Osteocyte (in vitro differentiated cells): ENCODE results near the gene RAB40A. TPM values are rescaled to one million over a fixed set of nuclear protein-coding genes. Genes with fewer than 3 reads are reported as not detected.
A peak's percentile ranks its signal among the peaks of the same experiment; 100 is the strongest.

ENCODE experiments used
- DNase-seq: peaks from one replicate; pipeline ENCODE4 v3.0.0; 2021; ENCODE audit warnings: mixed read lengths; ENCODE audit not compliant: unreplicated experiment; ENCODE audit errors: extremely low spot score
- H3K27ac Mint-ChIP-seq: one replicate; pipeline ENCODE4 v1.8.0; 2021; ENCODE audit warnings: mild to moderate bottlenecking, mixed read lengths; ENCODE audit not compliant: unreplicated experiment
- H3K27me3 Mint-ChIP-seq: one replicate; pipeline ENCODE4 v1.8.0; 2021; ENCODE audit warnings: mixed read lengths; ENCODE audit not compliant: unreplicated experiment
- H3K36me3 Mint-ChIP-seq: one replicate; pipeline ENCODE4 v1.8.0; 2021; ENCODE audit warnings: mixed read lengths; ENCODE audit not compliant: unreplicated experiment
- H3K4me1 Mint-ChIP-seq: one replicate; pipeline ENCODE4 v1.8.0; 2021; ENCODE audit warnings: mixed read lengths; ENCODE audit not compliant: unreplicated experiment
- H3K4me3 Mint-ChIP-seq: one replicate; pipeline ENCODE4 v1.8.0; 2021; ENCODE audit warnings: mild to moderate bottlenecking, moderate library complexity, mixed read lengths; ENCODE audit not compliant: unreplicated experiment
- H3K9me3 Mint-ChIP-seq: one replicate; pipeline ENCODE4 v1.8.0; 2021; ENCODE audit warnings: mixed read lengths; ENCODE audit not compliant: unreplicated experiment
- total RNA-seq: library from RNA; stranded (reverse); gene quantifications from 2 replicates; pipeline ENCODE4 v1.2.1, GENCODE V29; 2021
- TF ChIP-seq, protein P1 (sequence below): fragments of 200-600 bp; sonication (generic); IDR thresholded peaks from 2 replicates; pipeline ENCODE4 v1.5.0; 2021; ENCODE audit warnings: antibody characterized with exemption, mild to moderate bottlenecking, moderate library complexity

The RAB40A gene
- total RNA-seq, 1 donor from 2014 or later = 0.24 TPM

DNA sequence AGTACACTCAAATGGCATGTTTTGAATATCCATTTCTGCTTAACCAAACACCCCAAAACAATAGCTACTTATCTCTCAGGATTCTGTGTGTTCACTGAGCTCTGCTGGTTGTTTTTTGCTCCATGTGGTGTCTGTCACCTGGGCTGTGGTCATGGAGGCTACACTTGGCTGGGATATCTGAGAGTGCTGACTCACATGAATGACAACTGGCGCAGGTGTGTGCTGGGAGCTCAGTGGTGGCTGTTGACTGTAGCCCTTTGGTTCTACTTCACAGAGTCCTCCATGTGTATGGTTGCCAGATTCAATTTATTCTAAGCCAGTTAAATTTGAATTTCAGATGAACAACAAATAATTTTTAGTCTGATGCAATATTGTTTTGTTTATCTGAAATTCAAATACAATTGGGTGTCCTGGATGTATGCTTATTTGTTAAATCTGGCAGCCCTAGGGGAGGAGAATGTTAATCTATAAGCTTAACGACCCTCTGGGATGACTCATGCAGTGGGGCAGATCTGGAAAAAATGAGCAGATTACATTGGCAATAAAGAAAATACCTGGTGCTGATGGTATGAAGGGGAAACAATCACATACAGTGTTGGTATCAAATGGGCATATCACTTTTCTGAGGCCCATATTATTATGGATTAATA lies 37.8 kb upstream of the RAB40A start:
- no peak overlapping the region for H3K4me3 Mint-ChIP-seq
- no peak overlapping the region for H3K27ac Mint-ChIP-seq
- H3K36me3 Mint-ChIP-seq = no peaks in the 10 kb centered on the region
- no peaks in the 10 kb centered on the region for H3K27me3 Mint-ChIP-seq
- H3K9me3 Mint-ChIP-seq = no peaks in the 10 kb centered on the region
- TF ChIP-seq, protein P1, sequence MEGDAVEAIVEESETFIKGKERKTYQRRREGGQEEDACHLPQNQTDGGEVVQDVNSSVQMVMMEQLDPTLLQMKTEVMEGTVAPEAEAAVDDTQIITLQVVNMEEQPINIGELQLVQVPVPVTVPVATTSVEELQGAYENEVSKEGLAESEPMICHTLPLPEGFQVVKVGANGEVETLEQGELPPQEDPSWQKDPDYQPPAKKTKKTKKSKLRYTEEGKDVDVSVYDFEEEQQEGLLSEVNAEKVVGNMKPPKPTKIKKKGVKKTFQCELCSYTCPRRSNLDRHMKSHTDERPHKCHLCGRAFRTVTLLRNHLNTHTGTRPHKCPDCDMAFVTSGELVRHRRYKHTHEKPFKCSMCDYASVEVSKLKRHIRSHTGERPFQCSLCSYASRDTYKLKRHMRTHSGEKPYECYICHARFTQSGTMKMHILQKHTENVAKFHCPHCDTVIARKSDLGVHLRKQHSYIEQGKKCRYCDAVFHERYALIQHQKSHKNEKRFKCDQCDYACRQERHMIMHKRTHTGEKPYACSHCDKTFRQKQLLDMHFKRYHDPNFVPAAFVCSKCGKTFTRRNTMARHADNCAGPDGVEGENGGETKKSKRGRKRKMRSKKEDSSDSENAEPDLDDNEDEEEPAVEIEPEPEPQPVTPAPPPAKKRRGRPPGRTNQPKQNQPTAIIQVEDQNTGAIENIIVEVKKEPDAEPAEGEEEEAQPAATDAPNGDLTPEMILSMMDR = no peak
- peaks cover 6% of the 10 kb centered on the region for H3K4me1 Mint-ChIP-seq
- no peak for DNase-seq

DNA sequence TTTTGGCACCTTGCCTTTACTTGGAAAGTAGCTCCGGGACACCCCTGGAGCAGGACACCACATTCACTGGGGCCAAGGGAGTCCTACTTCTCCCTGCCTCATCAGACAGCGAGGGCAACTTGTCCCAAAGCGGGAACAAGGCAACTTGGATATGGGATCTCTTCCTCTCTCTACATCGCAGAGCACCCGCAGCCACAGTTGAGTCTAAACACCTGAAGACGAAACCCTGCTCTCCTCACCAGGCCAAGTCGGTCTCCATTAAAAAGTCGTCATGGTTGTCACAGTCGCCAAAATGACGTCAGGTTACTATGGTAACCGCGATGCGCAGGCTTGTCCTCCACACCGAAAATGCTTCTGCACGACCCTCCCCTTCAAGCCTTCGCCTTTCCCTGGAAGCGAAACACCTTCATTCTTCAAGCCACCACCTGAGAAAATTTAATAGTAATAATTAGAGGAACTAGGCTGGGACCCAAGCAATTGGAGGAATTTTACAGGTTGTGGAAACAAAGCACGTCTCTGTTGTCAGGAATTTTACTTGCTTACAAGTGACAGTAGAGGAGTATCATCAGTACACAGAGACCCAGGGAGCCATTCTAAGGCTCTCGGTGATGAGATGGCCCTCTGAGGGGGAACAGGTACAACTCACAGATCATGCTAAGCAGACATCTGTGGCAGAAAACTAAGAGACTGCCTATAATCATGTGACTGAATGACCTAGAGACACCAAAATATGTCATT lies 35.6 kb upstream of the RAB40A start:
- Mint-ChIP-seq H3K4me1 (peaks cover 6% of the 10 kb centered on the region), H3K27ac (peak overlapping the region; percentile 92), H3K27me3 (no peaks in the 10 kb centered on the region), H3K4me3 (peak overlapping the region; percentile 81), H3K9me3 (no peaks in the 10 kb centered on the region), H3K36me3 (no peaks in the 10 kb centered on the region)
- no peak for DNase-seq
- TF ChIP-seq, protein P1 = no peak

DNA sequence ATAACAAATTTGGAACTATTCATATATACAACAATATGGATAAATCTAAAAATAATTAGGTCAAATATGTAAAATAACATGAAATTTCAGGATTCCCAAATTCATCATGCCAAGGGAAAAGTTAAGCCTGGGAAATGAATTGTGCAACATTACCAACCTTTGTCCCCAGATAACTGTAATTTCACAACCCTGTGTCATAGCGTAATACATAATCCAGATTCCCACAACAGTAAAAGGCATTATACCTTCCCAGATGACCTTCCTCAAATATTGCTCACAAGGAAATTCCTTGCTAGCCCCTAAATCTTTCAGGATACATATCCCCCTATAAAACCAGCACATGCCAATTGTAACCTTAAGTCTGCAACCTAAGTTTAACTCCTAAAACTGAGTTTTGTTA lies 32.9 kb upstream of the RAB40A start:
- no peak for DNase-seq
- H3K9me3 Mint-ChIP-seq = peaks cover 7% of the 10 kb centered on the region

DNA sequence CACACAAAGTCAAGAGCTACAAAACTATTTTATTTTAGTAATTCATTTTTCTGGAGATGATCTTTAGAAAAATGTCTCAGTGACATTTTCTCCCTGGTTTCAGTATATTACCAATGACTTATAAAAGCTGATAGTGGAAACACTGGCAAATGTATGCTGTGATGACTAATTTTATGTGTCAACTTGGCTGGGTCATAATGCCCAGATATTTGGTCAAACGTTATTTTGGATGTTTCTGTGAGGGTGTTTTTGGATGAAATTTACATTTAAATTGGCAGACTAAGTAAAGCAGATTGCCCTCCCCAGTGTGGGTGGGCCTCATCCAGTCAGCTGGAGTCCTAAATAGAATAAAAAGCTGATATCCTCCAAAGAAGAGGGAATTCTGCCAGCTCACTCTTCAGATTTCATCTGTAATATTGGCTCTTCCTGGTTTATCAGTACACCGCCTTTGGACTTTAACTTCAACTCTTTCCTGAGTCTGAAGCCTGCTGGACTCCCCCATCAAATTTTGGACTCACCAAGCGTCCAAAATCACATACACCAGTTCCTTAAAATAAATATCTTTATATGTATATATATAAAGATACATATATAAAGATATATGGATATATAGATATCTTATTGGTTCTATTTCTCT lies 31.2 kb upstream of the RAB40A start:
- Mint-ChIP-seq H3K4me1 (peaks cover 6% of the 10 kb centered on the region), H3K27ac (no peak overlapping the region), H3K9me3 (peaks cover 13% of the 10 kb centered on the region), H3K27me3 (no peaks in the 10 kb centered on the region), H3K4me3 (no peak overlapping the region), H3K36me3 (peaks cover 2% of the 10 kb centered on the region)
- DNase-seq = no peak
- TF ChIP-seq, protein P1 = no peak

More for the DNA sequence above, 32.9 kb upstream of the RAB40A start:
- no peak overlapping the region for H3K4me3 Mint-ChIP-seq
- TF ChIP-seq, protein P1 = no peak
- peaks cover 6% of the 10 kb centered on the region for H3K4me1 Mint-ChIP-seq
- H3K27ac Mint-ChIP-seq = no peak overlapping the region
- H3K27me3 Mint-ChIP-seq = no peaks in the 10 kb centered on the region
- H3K36me3 Mint-ChIP-seq = no peaks in the 10 kb centered on the region

DNA sequence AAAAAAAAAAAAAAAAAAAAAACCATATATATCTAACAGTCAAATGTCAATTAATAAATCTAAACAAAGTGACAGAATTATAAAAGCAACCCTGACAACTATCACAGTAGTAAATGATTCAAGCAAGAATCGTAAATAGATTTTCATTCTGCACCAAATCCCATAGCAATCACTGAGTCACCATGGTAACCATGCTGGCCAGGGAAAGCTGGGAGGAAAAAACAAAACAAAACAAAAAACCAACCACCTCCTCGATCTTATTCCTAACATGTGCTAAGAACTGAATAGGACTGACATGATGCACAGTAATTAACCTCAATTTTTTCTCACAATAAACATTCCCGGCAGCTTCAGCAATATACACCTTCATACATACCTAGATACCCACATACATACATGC lies 30.6 kb upstream of the RAB40A start:
- DNase-seq = no peak
- Mint-ChIP-seq H3K27ac (no peak overlapping the region), H3K27me3 (no peaks in the 10 kb centered on the region), H3K36me3 (peaks cover 2% of the 10 kb centered on the region), H3K4me3 (no peak overlapping the region), H3K4me1 (peaks cover 4% of the 10 kb centered on the region), H3K9me3 (peaks cover 13% of the 10 kb centered on the region)
- TF ChIP-seq, protein P1 = no peak
